Muscle of leg (tissue), 11 donors: ENCODE measurements around the gene CACNA1S. TPM values are rescaled to one million over a fixed set of nuclear protein-coding genes. Genes with fewer than 3 reads are reported as not detected.

Source experiments
- DNase-seq: peaks from one replicate; pipeline ENCODE4 v3.0.0; 2013
- H3K27ac ChIP-seq: one replicate; pipeline ENCODE4 v1.5.1; 2013; ENCODE audit warnings: mild to moderate bottlenecking, low read length, control low read depth
- H3K27me3 ChIP-seq: one replicate; pipeline ENCODE4 v1.6.1; 2013; ENCODE audit warnings: low read length; ENCODE audit not compliant: control insufficient read depth, insufficient read depth
- H3K36me3 ChIP-seq: one replicate; pipeline ENCODE4 v1.6.1; 2013; ENCODE audit warnings: low read length; ENCODE audit not compliant: control insufficient read depth, insufficient read depth
- H3K4me1 ChIP-seq: one replicate; pipeline ENCODE4 v1.6.1; 2013; ENCODE audit warnings: low read length; ENCODE audit not compliant: control insufficient read depth, insufficient read depth
- H3K4me3 ChIP-seq: one replicate; pipeline ENCODE4 v1.5.1; 2013; ENCODE audit warnings: low read length, control low read depth
- H3K9me3 ChIP-seq: replicated peaks from 2 replicates; pipeline ENCODE4 v1.6.1; 2013; ENCODE audit warnings: low read depth, low read length; ENCODE audit not compliant: control insufficient read depth
- WGBS: methylation state at CpG from one replicate; pipeline ENCODE4 v1.1.5; 2013; ENCODE audit warnings: missing lambda C conversion rate; ENCODE audit not compliant: insufficient coverage; 5-methylcytosine and 5-hydroxymethylcytosine counted together
- polyA plus RNA-seq, 8 donors: library from polyadenylated mRNA; unstranded; fragments of 120-200 nt; gene quantifications; one replicate each; pipeline versions ENCODE4 v1.2.1 to v1.2.3, GENCODE V29; 2013; ENCODE audit warnings: inconsistent platforms in 1 of 8, low replicate concordance in 1 of 8; ENCODE audit not compliant: insufficient read length in 8 of 8, insufficient read depth in 1 of 8
- total RNA-seq: library from RNA; stranded (reverse); fragments of 120-200 nt; gene quantifications from one replicate; pipeline ENCODE4 v1.2.4, GENCODE V29; 2013

Gene CACNA1S
- total and polyA plus RNA-seq, 9 donors: 26.1 to 55.2 (median 41.5) TPM

DNA sequence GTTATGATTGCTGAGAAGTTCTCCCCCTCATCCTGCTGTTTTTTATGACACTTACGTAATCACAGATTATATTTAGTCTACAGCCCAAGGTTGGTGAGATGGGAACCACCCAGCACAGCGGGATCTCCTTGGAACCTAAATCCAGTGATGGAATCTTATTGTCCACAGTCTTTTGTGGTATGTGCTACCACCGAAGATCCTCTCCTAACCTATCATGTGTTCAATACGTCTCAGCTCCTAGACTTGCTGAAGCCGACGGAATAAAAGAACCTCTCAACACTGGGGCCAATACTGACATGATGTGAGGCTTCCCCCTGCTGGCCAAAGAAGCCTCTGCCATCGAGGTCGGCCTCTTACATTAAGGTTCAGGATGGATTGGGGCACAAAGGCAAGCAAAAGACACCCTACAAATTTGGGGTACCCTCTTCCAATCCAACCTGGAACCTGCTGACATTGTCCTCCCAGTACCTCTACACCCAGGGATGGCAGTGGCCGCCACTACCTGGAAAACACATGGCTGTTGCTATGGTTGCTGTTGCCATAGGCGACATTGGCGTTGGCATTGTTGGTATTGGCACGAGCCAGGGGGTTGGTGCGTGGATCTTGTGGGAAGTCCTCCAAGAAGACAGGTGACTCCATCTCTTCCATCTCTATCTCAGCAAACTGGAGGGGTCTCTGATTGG is 69.3 kb downstream of the CACNA1S start:
- Histone ChIP-seq H3K27me3 (peaks cover 2% of the 10 kb centered on the region), H3K4me3 (no peak overlapping the region), H3K9me3 (no peaks in the 10 kb centered on the region), H3K4me1 (peaks cover 14% of the 10 kb centered on the region), H3K27ac (no peak overlapping the region), H3K36me3 (peaks cover 23% of the 10 kb centered on the region)
- peak; percentile 73 for DNase-seq
- WGBS: 0% methylated on average over 4 of the region's 13 CpGs

DNA sequence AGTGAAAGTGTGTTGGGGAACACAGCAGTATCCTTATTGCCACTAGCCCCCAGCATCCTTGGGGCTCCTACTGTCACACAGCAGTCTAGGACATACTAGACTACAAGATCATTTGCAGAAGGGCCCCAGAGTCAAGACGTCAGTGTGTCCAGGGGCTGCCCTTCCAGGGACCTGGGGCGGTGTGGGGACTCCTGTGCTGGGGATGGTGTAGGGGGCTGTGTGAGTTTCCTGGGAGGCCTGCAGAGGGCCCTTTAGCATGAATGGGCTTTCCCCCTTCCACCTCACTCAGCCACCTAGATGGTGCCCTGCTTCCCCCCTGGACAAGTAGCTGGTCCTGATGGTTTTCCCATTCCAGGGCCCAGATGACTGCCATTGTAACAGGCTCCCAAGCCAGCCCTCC is 71.2 kb downstream of the CACNA1S start:
- WGBS: no CpG with 5 or more reads among the region's 2 CpGs
- H3K9me3 ChIP-seq: no peaks in the 10 kb centered on the region
- peaks cover 2% of the 10 kb centered on the region for H3K27me3 ChIP-seq
- no peak for DNase-seq
- no peak overlapping the region for H3K4me3 ChIP-seq
- peaks cover 14% of the 10 kb centered on the region for H3K4me1 ChIP-seq
- H3K27ac ChIP-seq: no peak overlapping the region
- peaks cover 9% of the 10 kb centered on the region for H3K36me3 ChIP-seq

- peaks cover 14% of the 10 kb centered on the region for H3K4me1 ChIP-seq
- 78% methylated on average over 5 of the region's 5 CpGs for WGBS
- no peak overlapping the region for H3K4me3 ChIP-seq
- no peak for DNase-seq
- no peaks in the 10 kb centered on the region for H3K9me3 ChIP-seq
- peaks cover 2% of the 10 kb centered on the region for H3K27me3 ChIP-seq
- no peak overlapping the region for H3K27ac ChIP-seq
- H3K36me3 ChIP-seq: peaks cover 9% of the 10 kb centered on the region
Observed at GRCh38 chr1:201039876-201040275, 72.3 kb downstream of the CACNA1S start.

- peaks cover 2% of the 10 kb centered on the region for H3K27me3 ChIP-seq
- DNase-seq: no peak
- no peaks in the 10 kb centered on the region for H3K9me3 ChIP-seq
- H3K4me1 ChIP-seq: peaks cover 14% of the 10 kb centered on the region
- no peak overlapping the region for H3K4me3 ChIP-seq
- no CpG with 5 or more reads among the region's 2 CpGs for WGBS
- no peak overlapping the region for H3K27ac ChIP-seq
- H3K36me3 ChIP-seq: peaks cover 9% of the 10 kb centered on the region
Observed at GRCh38 chr1:201039418-201039817, 72.8 kb downstream of the CACNA1S start.

- H3K4me1 ChIP-seq: peaks cover 14% of the 10 kb centered on the region
- DNase-seq: no peak
- H3K27ac ChIP-seq: no peak overlapping the region
- WGBS: 69% methylated on average over 9 of the region's 10 CpGs
- H3K36me3 ChIP-seq: peaks cover 9% of the 10 kb centered on the region
- H3K9me3 ChIP-seq: no peaks in the 10 kb centered on the region
- H3K4me3 ChIP-seq: no peak overlapping the region
- peaks cover 2% of the 10 kb centered on the region for H3K27me3 ChIP-seq
Observed at GRCh38 chr1:201038186-201038876, 73.9 kb downstream of the CACNA1S start.

DNA sequence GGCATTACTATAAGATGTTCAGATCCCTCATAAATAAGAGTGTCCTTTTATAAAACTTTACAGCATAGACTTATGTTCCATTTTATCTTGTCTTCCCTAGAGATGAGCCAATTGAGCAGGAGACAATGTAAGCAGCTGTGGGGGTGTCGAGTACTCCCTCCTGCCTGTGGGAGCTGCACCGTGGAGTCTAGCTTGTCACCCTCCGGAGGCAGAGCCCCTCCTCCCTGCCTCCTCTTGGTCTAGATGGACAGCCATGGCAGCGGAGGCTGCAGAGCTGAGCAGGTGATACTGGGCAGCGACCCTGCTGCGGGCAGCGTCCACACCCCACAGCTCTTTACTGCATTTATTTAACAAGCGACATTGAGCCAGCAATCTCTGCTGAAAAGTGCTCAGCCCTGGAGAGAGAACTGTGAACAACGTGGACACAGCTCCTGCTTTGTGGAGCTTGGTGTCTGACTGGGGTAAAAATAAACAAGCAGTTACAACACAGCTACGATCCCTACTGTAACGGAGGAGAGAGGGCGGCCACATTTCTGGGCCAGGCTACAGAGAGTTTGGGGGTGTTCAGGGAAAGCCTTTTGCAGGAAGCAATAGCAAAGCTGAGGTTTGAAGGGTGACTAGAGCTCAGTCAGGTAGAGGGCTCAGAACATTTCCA is 75.9 kb downstream of the CACNA1S start:
- DNase-seq: no peak
- no peak overlapping the region for H3K27ac ChIP-seq

DNA sequence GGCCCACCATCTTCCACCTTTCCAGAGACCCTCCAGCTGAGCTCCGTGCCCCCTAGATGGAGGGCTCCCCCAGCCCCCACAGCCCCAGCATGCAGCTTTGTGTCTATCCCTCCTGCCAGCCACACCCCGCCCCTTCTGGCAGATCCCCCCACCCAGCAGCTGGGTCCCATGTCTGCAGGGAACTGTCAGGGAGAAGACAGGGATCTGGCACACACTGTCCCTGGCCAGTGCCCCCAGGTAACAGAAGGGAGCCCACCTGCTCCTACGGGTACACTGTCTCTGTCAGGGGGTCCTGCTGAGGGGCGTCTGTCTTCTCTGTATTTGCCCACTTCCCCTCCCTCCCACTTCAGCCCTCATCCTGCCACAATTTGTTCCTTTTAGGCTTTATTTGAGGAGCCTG is 77.6 kb downstream of the CACNA1S start:
- Histone ChIP-seq H3K27me3 (peaks cover 4% of the 10 kb centered on the region), H3K36me3 (no peaks in the 10 kb centered on the region), H3K4me3 (no peak overlapping the region), H3K9me3 (no peaks in the 10 kb centered on the region), H3K4me1 (peaks cover 4% of the 10 kb centered on the region), H3K27ac (no peak overlapping the region)
- DNase-seq: no peak
- WGBS: 60% methylated on average over 1 of the region's 4 CpGs

More for the DNA sequence above, 75.9 kb downstream of the CACNA1S start:
- Histone ChIP-seq H3K4me3 (no peak overlapping the region), H3K4me1 (peaks cover 10% of the 10 kb centered on the region), H3K36me3 (no peaks in the 10 kb centered on the region), H3K27me3 (no peaks in the 10 kb centered on the region), H3K9me3 (no peaks in the 10 kb centered on the region)
- WGBS: 13% methylated on average over 3 of the region's 12 CpGs

- no CpG with 5 or more reads among the region's 1 CpG for WGBS
- H3K36me3 ChIP-seq: no peaks in the 10 kb centered on the region
- no peak overlapping the region for H3K4me3 ChIP-seq
- H3K27me3 ChIP-seq: peaks cover 4% of the 10 kb centered on the region
- H3K27ac ChIP-seq: no peak overlapping the region
- H3K4me1 ChIP-seq: peaks cover 6% of the 10 kb centered on the region
- DNase-seq: no peak
- no peaks in the 10 kb centered on the region for H3K9me3 ChIP-seq
Observed at GRCh38 chr1:201032408-201032807, 79.8 kb downstream of the CACNA1S start.

DNA sequence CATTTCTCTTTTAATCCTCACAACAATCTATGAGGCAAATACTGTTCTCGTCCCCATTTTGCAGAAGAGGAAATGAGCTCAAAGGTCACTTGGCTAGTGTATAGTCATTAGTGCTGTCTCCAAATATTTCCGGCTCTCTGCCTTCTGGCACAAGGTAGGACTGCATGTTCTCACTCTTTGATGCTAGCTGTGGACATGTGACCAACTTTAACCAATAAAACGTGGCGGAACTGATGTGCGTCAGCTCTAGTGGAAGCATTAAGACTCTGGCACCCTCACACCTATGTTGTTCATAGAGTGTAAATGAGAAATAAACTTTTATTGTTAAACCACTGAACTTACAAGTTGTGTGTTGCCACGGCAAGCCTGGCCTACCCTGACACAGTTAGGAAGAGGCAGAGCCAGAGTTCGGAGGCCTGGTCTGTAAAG is 83.8 kb downstream of the CACNA1S start:
- Histone ChIP-seq H3K4me3 (no peak overlapping the region), H3K27ac (no peak overlapping the region), H3K27me3 (peaks cover 4% of the 10 kb centered on the region), H3K36me3 (no peaks in the 10 kb centered on the region), H3K4me1 (peaks cover 33% of the 10 kb centered on the region), H3K9me3 (no peaks in the 10 kb centered on the region)
- DNase-seq: no peak
- whole genome bisulfite sequencing: 81% methylated on average over 3 of the region's 7 CpGs

- H3K27me3 ChIP-seq: peaks cover 16% of the 10 kb centered on the region
- WGBS: no CpG with 5 or more reads among the region's 3 CpGs
- H3K9me3 ChIP-seq: no peaks in the 10 kb centered on the region
- H3K27ac ChIP-seq: no peak overlapping the region
- no peak overlapping the region for H3K4me3 ChIP-seq
- peaks cover 39% of the 10 kb centered on the region for H3K4me1 ChIP-seq
- no peak for DNase-seq
- H3K36me3 ChIP-seq: no peaks in the 10 kb centered on the region
Observed at GRCh38 chr1:201026836-201027235, 85.4 kb downstream of the CACNA1S start.
